GM19452 (cell line): ENCODE data around the gene CRYBA2.

Source experiments
- ATAC-seq: cut with Tn5 transposase; IDR thresholded peaks from one replicate; pipeline ENCODE4 v1.9.1; 2021; ENCODE audit not compliant: unreplicated experiment

CRYBA2 gene

GRCh38 chr2:218983263-218983933 is 9.8 kb downstream of the CRYBA2 start:
- ATAC-seq = no peak

GRCh38 chr2:218982586-218983262 is 10.5 kb downstream of the CRYBA2 start:
- ATAC-seq = no peak

GRCh38 chr2:218981881-218982585 is 11.2 kb downstream of the CRYBA2 start:
- ATAC-seq = no peak

- no peak for ATAC-seq
Observed at GRCh38 chr2:218981390-218981880, 11.8 kb downstream of the CRYBA2 start.

GRCh38 chr2:218980735-218981389 is 12.4 kb downstream of the CRYBA2 start:
- no peak for ATAC-seq

- peak; percentile 90 for ATAC-seq
Observed at GRCh38 chr2:218979846-218980734, 13.1 kb downstream of the CRYBA2 start.

- no peak for ATAC-seq
Observed at GRCh38 chr2:218975060-218975777, 18.0 kb downstream of the CRYBA2 start.

GRCh38 chr2:218970894-218971293 is 22.3 kb downstream of the CRYBA2 start:
- no peak for ATAC-seq

GRCh38 chr2:218964041-218964771 is 29.0 kb downstream of the CRYBA2 start:
- ATAC-seq = no peak

- ATAC-seq = no peak
Observed at GRCh38 chr2:218963601-218964000, 29.6 kb downstream of the CRYBA2 start.

- no peak for ATAC-seq
Observed at GRCh38 chr2:218962859-218963492, 30.2 kb downstream of the CRYBA2 start.

- no peak for ATAC-seq
Observed at GRCh38 chr2:218961651-218962570, 31.3 kb downstream of the CRYBA2 start.

- no peak for ATAC-seq
Observed at GRCh38 chr2:218961229-218961628, 32.0 kb downstream of the CRYBA2 start.

- ATAC-seq = no peak
Observed at GRCh38 chr2:218960309-218961165, 32.7 kb downstream of the CRYBA2 start.

GRCh38 chr2:218959761-218960308 is 33.4 kb downstream of the CRYBA2 start:
- ATAC-seq = no peak

- peak; percentile 93 for ATAC-seq
Observed at GRCh38 chr2:218959141-218959731, 34.0 kb downstream of the CRYBA2 start, which contains the start of gene CDK5R2. TSS of gene CDK5R2 (plus strand) at chr2:218959666. CDS start at chr2:218959821, 155 bp downstream.
